ENCODE results near the gene NUP62.

NUP62 gene

DNA sequence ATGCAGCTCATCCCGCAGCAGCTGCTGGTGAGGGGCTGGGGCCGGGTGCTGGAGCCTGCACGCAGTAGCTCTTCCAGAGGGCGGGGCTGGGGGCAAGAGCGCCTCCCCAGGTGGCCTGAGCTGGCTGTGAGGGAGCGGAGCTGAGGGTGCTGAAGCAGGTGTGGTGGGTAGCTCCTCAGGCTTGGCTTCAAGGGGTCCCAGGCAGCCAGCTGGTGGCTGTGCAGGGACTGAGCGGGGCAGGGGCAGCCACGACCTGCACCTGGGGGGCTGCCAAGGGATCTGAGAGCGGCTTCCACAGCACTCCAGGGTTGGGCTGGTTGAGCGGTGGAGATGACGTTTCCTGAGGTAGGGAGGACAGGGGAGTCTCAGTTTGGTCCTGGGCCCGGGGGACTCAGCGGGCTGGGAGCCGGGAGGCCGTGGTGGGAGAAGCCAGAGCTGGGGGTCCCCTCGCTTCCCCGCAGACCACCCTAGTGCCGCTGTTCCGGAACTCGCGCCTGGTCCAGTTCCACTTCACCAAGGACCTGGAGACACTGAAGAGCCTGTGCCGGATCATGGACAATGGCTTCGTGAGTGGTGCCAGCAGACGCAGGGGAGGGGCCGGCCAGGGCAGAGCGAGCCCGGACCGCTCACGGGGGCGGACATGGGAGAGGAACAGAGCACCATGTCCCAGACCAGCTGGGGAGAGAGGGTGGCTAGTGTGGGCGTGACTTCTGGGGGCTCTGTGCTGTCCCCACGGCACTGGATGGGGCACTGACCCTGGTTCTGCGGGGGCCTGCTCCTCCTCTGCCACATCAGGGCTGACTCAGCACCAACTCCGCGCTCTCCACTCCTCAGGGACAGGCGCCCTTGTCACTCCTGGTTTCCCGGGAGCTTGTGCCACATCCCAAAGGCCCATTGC is 71.0 kb downstream of the NUP62 start:
- peaks cover 41% of the 10 kb centered on the region for H3K36me3 ChIP-seq (ENCODE audit: control insufficient read depth, insufficient read depth, low read length)
- DNase-seq (ENCODE audit: extremely low read depth, insufficient read length), result no peak

GRCh38 chr19:49857838-49858087 is 71.5 kb downstream of the NUP62 start:
- H3K36me3 ChIP-seq (ENCODE audit: control insufficient read depth, insufficient read depth, low read length), result peaks cover 38% of the 10 kb centered on the region
- no peaks in the 10 kb centered on the region for H3K27me3 ChIP-seq (replicated peaks; ENCODE audit: control insufficient read depth, insufficient read depth, low read length)
- TF ChIP-seq, protein P1, sequence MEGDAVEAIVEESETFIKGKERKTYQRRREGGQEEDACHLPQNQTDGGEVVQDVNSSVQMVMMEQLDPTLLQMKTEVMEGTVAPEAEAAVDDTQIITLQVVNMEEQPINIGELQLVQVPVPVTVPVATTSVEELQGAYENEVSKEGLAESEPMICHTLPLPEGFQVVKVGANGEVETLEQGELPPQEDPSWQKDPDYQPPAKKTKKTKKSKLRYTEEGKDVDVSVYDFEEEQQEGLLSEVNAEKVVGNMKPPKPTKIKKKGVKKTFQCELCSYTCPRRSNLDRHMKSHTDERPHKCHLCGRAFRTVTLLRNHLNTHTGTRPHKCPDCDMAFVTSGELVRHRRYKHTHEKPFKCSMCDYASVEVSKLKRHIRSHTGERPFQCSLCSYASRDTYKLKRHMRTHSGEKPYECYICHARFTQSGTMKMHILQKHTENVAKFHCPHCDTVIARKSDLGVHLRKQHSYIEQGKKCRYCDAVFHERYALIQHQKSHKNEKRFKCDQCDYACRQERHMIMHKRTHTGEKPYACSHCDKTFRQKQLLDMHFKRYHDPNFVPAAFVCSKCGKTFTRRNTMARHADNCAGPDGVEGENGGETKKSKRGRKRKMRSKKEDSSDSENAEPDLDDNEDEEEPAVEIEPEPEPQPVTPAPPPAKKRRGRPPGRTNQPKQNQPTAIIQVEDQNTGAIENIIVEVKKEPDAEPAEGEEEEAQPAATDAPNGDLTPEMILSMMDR (IDR thresholded peaks at IDR 0.05; ENCODE audit: insufficient read depth, low read length, poor library complexity, severe bottlenecking), result no peak
- no peak overlapping the region for H3K4me3 ChIP-seq (replicated peaks; ENCODE audit: low read depth, low read length)
- no peak for DNase-seq (ENCODE audit: extremely low read depth, insufficient read length)

More for the DNA sequence above, 71.0 kb downstream of the NUP62 start:
- no peak overlapping the region for H3K4me3 ChIP-seq (replicated peaks; ENCODE audit: low read depth, low read length)
- H3K27me3 ChIP-seq (replicated peaks; ENCODE audit: control insufficient read depth, insufficient read depth, low read length), result no peaks in the 10 kb centered on the region
- TF ChIP-seq, protein P1 (IDR thresholded peaks at IDR 0.05; ENCODE audit: insufficient read depth, low read length, poor library complexity, severe bottlenecking), result no peak

- Histone ChIP-seq H3K36me3 (ENCODE audit: control insufficient read depth, insufficient read depth, low read length) (peaks cover 36% of the 10 kb centered on the region), H3K4me3 (replicated peaks; ENCODE audit: low read depth, low read length) (no peak overlapping the region), H3K27me3 (replicated peaks; ENCODE audit: control insufficient read depth, insufficient read depth, low read length) (no peaks in the 10 kb centered on the region)
- no peak for DNase-seq (ENCODE audit: extremely low read depth, insufficient read length)
- TF ChIP-seq, protein P1 (IDR thresholded peaks at IDR 0.05; ENCODE audit: insufficient read depth, low read length, poor library complexity, severe bottlenecking), result no peak
These were observed 72.1 kb downstream of the NUP62 start for GRCh38 chr19:49857061-49857837.
